GM19372 (cell line): Measurements from ENCODE around the gene MAPKAPK3.

ENCODE experiments used
- ATAC-seq: cut with Tn5 transposase; IDR thresholded peaks from one replicate; pipeline ENCODE4 v1.9.1; 2021; ENCODE audit warnings: mild to moderate bottlenecking, low read depth, moderate library complexity; ENCODE audit not compliant: unreplicated experiment

The MAPKAPK3 gene

GRCh38 chr3:50617096-50617791 lies at the start of gene MAPKAPK3:
Gene MAPKAPK3, plus strand, starts transcription at chr3:50617151. Its CDS starts 415 bp downstream, at chr3:50617566.
- ATAC-seq, result peak; percentile 16

- peak; percentile 76 for ATAC-seq
Measured at GRCh38 chr3:50567386-50568167, 49.4 kb upstream of the MAPKAPK3 start, which contains the start of gene C3orf18. Gene C3orf18, minus strand, starts transcription at chr3:50567747. Its CDS starts 2,048 bp downstream, at chr3:50565699.

- peak; percentile 51 for ATAC-seq
Measured at GRCh38 chr3:50568947-50569749, 47.8 kb upstream of the MAPKAPK3 start, which contains the start of gene HEMK1. Gene HEMK1, plus strand, starts transcription at chr3:50569522. Its CDS starts 1,583 bp downstream, at chr3:50571105.

GRCh38 chr3:50570508-50571279 lies 46.3 kb upstream of the MAPKAPK3 start:
- no peak for ATAC-seq

GRCh38 chr3:50571486-50571885 lies 45.5 kb upstream of the MAPKAPK3 start:
- no peak for ATAC-seq

GRCh38 chr3:50572158-50572557 lies 44.8 kb upstream of the MAPKAPK3 start:
- ATAC-seq, result no peak

- ATAC-seq, result no peak
Measured at GRCh38 chr3:50572801-50573371, 44.1 kb upstream of the MAPKAPK3 start.

- ATAC-seq, result no peak
Measured at GRCh38 chr3:50573566-50574443, 43.1 kb upstream of the MAPKAPK3 start.

GRCh38 chr3:50574444-50574831 lies 42.5 kb upstream of the MAPKAPK3 start:
- ATAC-seq, result no peak

GRCh38 chr3:50575372-50575771 lies 41.6 kb upstream of the MAPKAPK3 start:
- ATAC-seq, result no peak

GRCh38 chr3:50577348-50577747 lies 39.6 kb upstream of the MAPKAPK3 start:
- no peak for ATAC-seq

- no peak for ATAC-seq
Measured at GRCh38 chr3:50580683-50581458, 36.1 kb upstream of the MAPKAPK3 start.

GRCh38 chr3:50581459-50581842 lies 35.5 kb upstream of the MAPKAPK3 start:
- ATAC-seq, result no peak

GRCh38 chr3:50582083-50582482 lies 34.9 kb upstream of the MAPKAPK3 start:
- no peak for ATAC-seq

- no peak for ATAC-seq
Measured at GRCh38 chr3:50583897-50584296, 33.1 kb upstream of the MAPKAPK3 start.

- ATAC-seq, result no peak
Measured at GRCh38 chr3:50584391-50584790, 32.6 kb upstream of the MAPKAPK3 start.

GRCh38 chr3:50585919-50586762 lies 30.8 kb upstream of the MAPKAPK3 start:
- ATAC-seq, result no peak
